EL (cell line): Measurements from ENCODE around the gene CREBL2.

Experiments used
- DNase-seq: peaks from one replicate; pipeline ENCODE4 v3.0.0-alpha.2; 2016

The CREBL2 gene

DNA sequence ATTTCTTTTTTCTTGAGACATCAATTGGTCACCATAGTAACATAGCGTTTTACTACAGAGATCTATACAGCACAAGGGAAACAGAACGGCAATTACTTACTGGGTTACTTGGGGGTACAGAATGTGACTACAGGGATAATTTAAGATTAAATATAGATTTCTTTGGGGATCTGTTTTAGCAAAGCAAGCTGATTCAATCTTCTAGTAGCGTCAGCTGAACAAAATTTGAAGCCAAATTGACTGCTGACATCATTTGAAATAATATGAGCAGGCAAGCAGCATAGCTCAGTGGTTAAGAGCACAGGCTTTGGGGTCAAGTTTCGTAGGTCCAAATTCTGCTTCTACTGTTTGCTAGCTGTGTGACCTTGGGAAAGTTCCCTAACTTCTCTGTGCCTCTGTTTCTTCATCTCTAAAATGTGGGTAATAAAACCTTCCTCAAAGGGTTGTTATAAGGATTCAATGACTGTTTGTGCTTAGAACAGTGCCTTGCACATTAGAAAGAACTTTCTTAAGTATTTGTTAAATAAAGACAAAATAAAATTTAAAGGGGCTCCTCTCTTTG lies 71.5 kb downstream of the CREBL2 start:
- no peak for DNase-seq

DNA sequence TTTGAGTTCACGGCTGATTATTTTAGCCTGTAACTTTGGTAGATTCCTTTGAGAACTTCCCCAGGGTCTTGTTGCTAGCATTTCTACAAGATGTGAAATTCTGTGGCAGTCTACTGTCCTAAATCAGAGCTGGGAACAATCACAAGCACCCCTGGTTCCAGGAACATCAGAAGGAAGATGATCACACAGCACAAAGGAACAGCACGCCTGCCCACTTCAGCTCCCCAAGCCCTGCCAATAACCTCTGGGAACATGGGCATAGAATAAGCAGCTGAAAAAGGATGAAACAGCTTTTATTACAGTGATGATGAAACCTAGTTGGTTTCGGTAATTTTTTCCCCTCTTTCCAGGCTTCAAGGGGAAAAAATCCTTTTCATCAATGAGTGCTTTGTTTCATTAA lies 72.0 kb downstream of the CREBL2 start:
- no peak for DNase-seq

DNA sequence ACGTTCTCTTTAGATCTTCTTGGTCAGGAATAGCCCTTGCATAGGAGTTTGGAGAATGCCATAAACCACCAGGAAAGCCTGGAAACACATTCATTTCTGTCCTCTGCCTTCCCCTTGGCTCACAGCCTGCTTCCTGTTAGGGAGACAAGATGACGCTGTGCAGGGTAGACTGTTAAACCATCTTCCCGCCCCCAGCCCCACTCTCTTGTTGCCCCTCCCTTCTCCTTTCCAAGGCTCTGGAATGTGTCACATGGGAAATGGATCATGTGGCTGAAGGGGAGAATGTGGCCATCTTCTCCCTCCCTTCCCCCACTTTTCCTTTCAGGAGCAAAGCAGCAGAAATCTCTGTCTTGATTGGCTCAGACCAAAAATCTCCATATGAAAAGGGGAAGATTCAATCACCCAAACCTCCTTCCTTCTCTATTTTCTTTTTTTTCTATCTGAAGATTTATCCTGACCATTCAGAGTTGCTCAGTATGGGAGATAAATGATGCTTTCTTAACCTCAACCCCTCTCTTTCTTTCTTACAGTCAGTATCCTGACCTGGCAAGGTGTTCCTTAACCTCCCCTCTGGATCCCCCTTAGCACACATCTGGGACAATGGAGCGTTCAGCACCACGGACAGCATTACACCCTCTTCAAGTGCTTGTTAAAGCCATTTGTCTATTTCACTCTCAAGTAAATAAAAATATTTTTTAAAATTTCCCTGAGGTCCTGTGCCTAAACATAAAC lies 72.9 kb downstream of the CREBL2 start:
- peak; percentile 45 for DNase-seq

DNA sequence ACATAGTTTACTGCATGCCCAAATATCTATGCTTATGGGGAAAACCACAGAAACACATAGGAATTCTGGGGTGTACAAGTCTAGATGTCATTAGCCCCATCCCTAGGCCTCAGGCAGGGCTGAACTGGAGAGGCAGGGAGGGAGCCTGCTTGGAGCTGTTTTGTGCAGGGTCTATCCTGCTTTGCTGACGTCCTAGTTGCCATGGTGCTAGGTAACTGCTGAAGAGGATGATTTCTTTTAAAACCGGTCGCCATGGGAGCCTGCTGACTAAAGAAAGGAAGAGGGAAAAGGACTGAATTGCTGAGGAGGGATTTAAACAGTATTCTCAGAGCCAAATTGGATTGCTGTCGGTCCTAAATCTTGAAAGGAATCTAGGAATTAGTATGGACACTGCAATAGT lies 73.6 kb downstream of the CREBL2 start:
- no peak for DNase-seq

DNA sequence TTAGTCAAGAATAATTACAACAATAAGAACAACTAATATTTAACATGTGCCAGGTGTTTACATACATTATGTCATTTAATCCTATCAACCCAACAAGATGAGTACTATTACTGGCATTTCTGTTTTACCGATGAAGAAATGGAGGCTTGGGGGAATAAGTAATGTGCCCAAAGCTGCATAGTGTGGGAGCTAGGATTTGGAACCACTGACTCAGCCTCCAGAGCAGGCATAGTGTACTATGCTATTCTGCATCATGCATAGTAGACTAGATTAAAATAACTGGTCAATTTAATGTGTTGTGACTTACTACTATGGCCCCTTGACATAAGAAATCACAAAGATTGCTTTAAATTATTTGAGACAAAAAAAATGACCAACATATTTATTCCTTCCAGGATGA lies 74.8 kb downstream of the CREBL2 start:
- peak; percentile 31 for DNase-seq

DNA sequence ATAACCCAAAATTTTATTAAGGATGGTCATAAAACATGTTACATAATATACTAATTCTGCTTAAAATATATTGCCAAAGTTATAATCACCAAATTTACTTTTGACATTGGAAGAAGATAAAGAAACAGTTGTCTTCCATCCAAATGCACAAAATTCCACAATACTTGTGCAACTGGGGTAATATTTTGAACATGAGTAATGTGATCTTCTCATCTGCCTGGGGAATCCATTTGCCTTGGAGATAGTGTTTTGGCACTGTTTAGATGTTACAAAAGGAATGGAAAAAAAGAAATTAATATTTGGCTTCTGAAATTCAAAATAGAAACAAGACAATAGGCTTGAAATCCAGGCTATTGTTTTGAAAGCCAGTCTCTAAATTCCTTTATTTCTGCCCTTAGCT lies 75.2 kb downstream of the CREBL2 start:
- DNase-seq = peak; percentile 71

DNA sequence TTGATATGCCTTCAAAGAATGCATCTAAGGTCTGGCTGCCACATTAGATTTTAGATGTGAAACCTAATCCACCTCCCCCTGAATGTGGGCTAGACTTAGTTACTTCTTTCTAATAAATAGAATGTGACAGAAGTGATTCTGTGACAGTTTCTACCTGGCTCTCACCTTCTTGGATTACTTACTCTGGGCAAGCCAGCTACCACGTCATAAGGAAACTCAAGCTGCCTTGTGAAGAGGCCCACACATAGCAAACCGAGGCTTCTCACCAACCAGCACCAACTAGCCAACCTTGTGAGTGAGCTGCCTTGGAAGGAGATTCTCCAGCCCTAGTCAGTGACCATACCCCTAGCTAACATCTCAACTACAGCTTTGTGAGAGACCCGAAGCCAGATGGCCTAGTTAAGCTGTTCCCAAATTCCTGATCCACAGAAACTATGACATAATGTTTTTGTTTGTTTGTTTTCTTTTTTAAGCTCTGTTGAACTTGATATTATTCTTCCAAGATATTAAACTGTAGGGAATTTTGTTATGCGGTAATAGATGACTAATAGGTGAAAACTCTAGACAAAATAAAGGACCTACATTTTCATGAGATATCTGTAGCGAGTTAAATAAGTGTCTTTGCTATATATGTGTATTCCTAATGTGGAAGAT lies 78.1 kb downstream of the CREBL2 start:
- DNase-seq = peak; percentile 48

DNA sequence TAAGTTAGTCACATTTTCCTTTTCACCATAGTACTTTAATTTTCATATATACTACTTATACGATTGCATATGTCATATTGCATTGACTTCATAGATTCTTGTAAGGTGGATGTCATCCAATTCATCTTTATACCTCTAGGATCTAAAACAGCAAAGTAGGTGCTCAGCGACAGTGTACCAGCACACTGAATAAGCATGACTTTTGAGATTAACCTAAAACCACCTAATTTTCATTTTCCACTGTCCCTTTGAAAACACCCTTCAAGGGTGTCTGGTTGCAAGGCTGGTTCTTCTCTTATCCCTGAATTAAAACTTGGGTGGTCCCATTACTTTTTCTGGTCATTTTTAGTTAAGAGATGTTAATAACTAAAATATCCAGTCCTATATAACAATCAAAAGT lies 79.9 kb downstream of the CREBL2 start:
- DNase-seq = no peak

DNA sequence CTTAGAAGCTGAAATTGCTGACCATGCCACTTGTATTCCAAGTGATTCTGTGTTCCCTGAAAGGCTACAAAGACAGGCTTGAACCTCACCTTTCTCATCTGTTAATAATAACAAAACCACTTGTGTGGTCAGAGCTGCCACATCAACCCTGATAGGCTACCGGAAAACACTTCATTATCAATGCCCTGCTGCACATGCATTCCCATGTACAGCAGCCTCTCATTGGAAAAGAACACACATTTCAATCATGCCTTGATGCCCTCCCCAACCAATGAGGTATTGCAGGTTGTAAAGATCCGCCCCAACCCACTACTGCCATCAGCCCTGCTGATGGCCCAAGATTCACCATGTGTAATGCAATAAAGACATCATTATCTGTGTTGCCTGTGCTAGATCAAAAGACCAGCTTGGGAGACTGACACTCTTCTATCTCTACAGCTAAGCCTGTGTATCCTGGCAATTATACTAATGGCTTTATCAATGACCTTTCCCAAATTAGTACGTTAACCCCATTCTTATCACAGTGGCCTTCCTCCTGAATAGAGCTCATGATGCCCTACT lies 81.5 kb downstream of the CREBL2 start:
- DNase-seq = no peak
